ENCODE results near the gene ALDH16A1.

GRCh38 chr19:49420227-49420626 lies 32.8 kb upstream of the ALDH16A1 start:
- no peak for TF ChIP-seq CTCF (IDR thresholded peaks at IDR 0.05)
- TF ChIP-seq POLR2A (IDR thresholded peaks at IDR 0.05): no peak

Measured in body of pancreas (tissue), 4 donors.